Heart left ventricle (tissue), 13 donors: ENCODE measurements around the gene LIPK.

Experiments used
- CTCF ChIP-seq, 12 donors: fragments of 200-600 bp; sonication (generic) in 4 of 12; IDR thresholded peaks; one replicate each; pipeline versions ENCODE4 v1.5.0 to v1.8.0; 2018 to 2022; ENCODE audit warnings: antibody characterized with exemption in 12 of 12, mild to moderate bottlenecking in 5 of 12
- POLR2A ChIP-seq, 2 donors: fragments of 450-650 bp; IDR thresholded peaks; one replicate each; pipeline ENCODE4 v1.6.1; 2017; ENCODE audit warnings: antibody characterized with exemption in 2 of 2, mild to moderate bottlenecking in 2 of 2, moderate library complexity in 2 of 2
- donor health status: ischemic (EF 13 %, LVEDD 7.1; RV severe dilation, severe dysfunction).
- donor health status: DM: no; HTN: yes; CAD: no.
- donor health status: DM: no; HTN: no; CAD: no.
- donor health status: ischemic (EF 25% LVEDD 6.9; RV normal size, moderate dysfunction).
- donor health status: ischemic (EF 25% LVEDD 5.7; RV mildly dilated, moderate dysfunction).
- donor health status: ischemic (EF 35%, LVEDD 5.7; RV mildly dilated, moderate dysfunction).
- donor health status: nonischemic (EF 11% LVEDD 7.7; RV severe dilation, severe dysfunction).
- donor health status: DM: yes; HTN: yes; CAD: no.
- donor health status: PGD.
- donor health status: ischemic (EF 29% LVEDD 5.4; RV normal size, mild dysfunction).
- donor health status: nonischemic (EF 23%, LVEDD 6.1; RV moderate dilation, normal function).

DNA sequence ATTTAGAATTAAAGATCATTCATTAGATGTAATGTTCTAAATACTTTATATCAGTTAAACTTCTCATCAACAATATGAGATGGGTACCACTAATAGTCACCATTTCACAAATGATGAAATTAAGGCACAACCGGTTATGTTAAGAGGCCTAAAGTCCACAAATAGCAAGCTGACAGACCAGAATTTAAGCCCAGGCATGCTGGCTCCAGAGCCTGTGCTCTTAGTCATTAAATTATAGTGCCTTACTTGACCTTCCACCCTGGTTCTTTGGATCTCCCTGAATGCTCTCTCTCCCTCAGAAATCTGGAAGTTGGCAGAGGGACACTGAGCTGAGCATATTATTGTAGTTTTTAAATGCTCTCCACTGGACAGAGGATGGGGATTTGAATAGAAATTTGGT, 57.4 kb downstream of the LIPK start:
- TF ChIP-seq CTCF (IDR thresholded peaks at IDR 0.05): no peak
- TF ChIP-seq POLR2A (IDR thresholded peaks at IDR 0.05): no peak
